Myocyte (in vitro differentiated cells): ENCODE data around the gene C1orf226. TPM values are rescaled to one million over a fixed set of nuclear protein-coding genes. Genes with fewer than 3 reads are reported as not detected.

Experiments used
- DNase-seq: peaks from one replicate; pipeline ENCODE4 v3.0.0-alpha.2; 2012; ENCODE audit warnings: low read depth
- total RNA-seq: library from RNA; depleted of rRNA; stranded (reverse); fragments of >200 nt; gene quantifications from 2 replicates; pipeline ENCODE4 v1.2.3, GENCODE V29; 2014

The C1orf226 gene
- total RNA-seq, 1 donor from 2014 or later, result 1.0 TPM

- DNase-seq, result no peak
Measured at GRCh38 chr1:162365284-162366020, 16.1 kb upstream of the C1orf226 start.

DNA sequence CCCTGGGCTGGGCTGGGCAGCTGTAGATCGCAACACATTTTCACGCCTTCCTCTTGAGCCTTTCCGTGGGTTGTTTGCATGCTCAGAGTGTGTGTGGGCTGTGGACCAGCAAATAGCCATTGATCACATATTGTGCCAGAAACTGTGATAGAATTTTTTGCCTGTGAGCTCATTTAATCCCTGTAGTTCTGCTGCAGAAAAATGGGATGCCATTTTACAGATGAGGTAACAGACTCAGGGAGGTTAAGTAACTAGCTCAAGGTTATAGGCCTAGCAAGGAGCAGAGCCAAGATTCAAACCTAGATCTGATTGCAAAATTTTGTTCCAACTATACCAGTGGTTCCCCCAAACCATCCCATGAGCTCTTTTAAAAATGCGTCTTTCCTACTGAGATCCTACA lies 15.4 kb upstream of the C1orf226 start:
- DNase-seq, result no peak

- no peak for DNase-seq
Measured at GRCh38 chr1:162366671-162367070, 14.9 kb upstream of the C1orf226 start.

GRCh38 chr1:162367073-162367472 lies 14.5 kb upstream of the C1orf226 start:
- no peak for DNase-seq

GRCh38 chr1:162367772-162368171 lies 13.8 kb upstream of the C1orf226 start:
- DNase-seq, result no peak

DNA sequence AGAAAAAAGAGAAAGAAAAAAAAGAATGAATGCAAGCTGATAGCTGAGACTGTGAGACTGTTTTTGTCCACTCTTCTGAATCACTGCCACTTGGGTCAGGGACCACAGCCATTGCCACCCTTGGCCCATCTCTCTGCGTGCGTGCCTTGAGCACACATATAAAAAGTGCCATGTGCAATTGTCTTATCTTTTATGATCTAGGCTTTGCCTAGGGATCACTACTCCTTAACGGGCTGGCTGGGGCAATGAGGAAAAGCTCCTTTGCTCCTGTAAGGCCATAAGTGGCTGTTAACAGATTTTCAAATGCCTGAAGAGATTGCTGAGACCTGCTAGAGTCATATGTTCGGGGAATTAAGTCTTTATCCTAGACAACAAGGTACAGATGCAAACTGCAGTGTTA lies 13.1 kb upstream of the C1orf226 start:
- no peak for DNase-seq

GRCh38 chr1:162369571-162369970 lies 12.0 kb upstream of the C1orf226 start:
- no peak for DNase-seq

GRCh38 chr1:162370161-162370560 lies 11.4 kb upstream of the C1orf226 start:
- DNase-seq, result no peak

GRCh38 chr1:162370721-162371120 lies 10.8 kb upstream of the C1orf226 start:
- no peak for DNase-seq

GRCh38 chr1:162371611-162372010 lies 9.9 kb upstream of the C1orf226 start:
- DNase-seq, result no peak

DNA sequence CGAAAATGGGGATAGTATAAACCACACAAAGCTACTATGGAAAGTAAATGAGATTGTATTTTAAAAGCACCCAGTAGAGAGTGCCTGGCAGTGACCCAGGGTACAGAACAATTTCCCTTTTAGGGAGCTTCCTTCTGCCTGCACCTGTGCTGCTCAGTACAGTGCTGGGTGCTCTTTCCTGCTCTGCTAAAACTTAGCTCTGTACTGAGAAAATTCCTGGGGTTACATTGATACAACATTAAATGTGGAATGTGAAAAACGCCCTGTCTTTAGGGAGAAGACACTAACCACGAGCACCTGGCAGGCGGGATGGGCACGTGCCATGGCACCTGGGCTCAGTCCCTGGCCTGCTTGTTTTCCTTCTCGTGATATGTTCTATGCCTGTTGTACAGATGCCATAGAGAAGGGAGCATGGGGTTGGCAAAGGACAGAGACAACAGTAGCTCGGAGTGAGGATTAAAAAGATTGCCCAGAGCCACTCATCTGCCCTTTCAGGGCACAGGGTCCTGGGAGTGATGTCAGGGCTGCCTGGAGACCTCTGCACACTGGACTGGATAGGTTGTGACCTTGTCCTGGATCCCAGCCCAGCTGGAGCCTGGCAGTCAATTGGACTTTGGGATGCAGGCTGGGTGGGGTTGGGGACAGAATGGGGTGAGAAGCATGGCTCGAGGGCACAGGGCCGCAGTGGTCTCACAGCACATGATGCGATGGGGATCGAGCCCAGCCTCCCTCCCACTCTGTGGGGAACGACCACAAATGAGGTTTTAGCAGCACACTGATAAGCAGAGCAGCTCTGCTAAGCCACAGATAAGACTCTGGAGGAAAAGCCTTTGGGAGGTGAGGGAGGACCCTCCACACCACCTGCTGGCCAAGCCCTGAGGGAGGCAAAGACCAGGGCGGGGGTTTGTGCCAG lies 9.1 kb upstream of the C1orf226 start:
- no peak for DNase-seq

GRCh38 chr1:162373072-162373427 lies 8.5 kb upstream of the C1orf226 start:
- no peak for DNase-seq

GRCh38 chr1:162373541-162374260 lies 7.8 kb upstream of the C1orf226 start:
- DNase-seq, result peak; percentile 72

- no peak for DNase-seq
Measured at GRCh38 chr1:162374406-162374805, 7.1 kb upstream of the C1orf226 start.

GRCh38 chr1:162375463-162375862 lies 6.1 kb upstream of the C1orf226 start:
- DNase-seq, result no peak

- DNase-seq, result no peak
Measured at GRCh38 chr1:162376691-162377090, 4.8 kb upstream of the C1orf226 start, which contains the start of gene SPATA46. Gene SPATA46, minus strand, starts transcription at chr1:162376854. Its CDS starts 64 bp downstream, at chr1:162376790.

DNA sequence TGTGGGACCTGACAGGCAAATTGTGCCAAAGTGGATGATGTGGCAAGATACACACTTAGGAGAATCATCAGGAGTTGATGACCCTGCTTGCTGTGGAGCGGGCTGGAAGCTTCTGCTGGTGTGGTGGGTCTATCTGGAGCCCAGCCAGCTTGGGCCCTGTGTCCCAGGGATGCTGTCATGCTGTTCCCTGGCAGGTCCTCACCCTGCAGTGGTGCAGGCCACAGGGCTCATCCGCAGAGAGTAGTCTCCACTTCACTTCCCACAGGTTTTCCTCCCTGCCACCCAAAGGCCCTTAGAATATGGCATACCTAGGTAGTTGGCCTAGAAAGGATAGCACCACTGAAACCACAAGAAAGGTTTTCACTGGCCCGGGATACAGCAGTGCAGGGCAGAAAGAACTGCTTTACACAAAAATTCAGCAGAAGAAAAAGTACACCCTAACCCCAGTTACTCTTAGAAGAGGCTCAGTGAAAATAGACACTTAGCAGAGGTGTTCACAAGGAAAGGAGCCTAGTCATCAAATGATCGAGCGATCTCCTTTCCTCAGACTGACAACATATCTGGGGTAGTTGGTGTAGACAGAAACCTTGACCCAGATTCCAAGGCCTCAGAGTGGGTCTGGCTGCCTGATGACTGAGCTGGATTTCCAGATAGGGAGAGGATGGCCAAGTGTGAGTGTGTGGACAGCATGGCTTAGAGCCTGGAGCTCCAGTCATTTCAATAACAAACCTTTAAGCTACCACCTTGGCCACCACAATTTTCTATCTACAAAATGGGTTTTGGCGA lies 1.3 kb upstream of the C1orf226 start:
- DNase-seq, result no peak

- no peak for DNase-seq
Measured at GRCh38 chr1:162381941-162382750, 618 bp downstream of the C1orf226 start.

- DNase-seq, result no peak
Measured at GRCh38 chr1:162383091-162383490, 1.6 kb downstream of the C1orf226 start.

DNA sequence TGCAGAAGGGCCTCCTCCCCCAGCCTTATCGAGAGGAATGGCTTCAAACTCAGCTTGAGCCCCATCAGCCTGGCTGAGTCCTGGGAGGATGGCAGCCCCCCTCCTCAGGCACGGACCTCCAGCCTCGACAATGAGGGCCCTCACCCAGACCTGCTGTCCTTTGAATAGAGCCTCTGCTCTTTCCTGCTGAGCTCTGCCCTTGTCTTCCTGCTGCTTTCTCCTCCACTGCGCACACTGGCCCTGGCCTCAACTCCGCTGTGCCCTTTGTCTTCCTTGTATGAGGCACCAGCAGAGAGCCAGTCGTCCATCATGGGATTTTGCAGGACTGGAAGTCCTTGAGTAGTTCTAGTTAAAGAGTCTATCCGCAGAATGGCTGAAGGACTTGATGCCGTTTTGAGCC lies 2.0 kb downstream of the C1orf226 start:
- DNase-seq, result no peak
